Natural killer cell (primary cell): ENCODE results near the gene CYB5R3. TPM values are rescaled to one million over a fixed set of nuclear protein-coding genes. Genes with fewer than 3 reads are reported as not detected.
"Not testable (repeated sequence)": the region's sequence is repeated elsewhere in the genome, so short reads cannot be mapped to it uniquely, and the experiment has no call there.

Experiments used
- ATAC-seq, 3 donors: fragments of 150-1000 bp in 2 of 3; fragments of 200-7000 bp in 1 of 3; cut with Tn5 transposase; 1 replicate in 1 of 3; 2 replicates in 2 of 3; pipeline ENCODE4 v1.10.0; 2021; ENCODE audit warnings: mild to moderate bottlenecking in 2 of 3, moderate library complexity in 2 of 3
- DNase-seq, 2 donors: peaks; one replicate each; pipeline versions ENCODE4 v3.0.0 to v3.0.0-alpha.2; 2013 to 2021; ENCODE audit warnings: mixed read lengths in 1 of 2
- H3K27ac ChIP-seq: one replicate; pipeline ENCODE4 v1.5.1; 2013; ENCODE audit warnings: mild to moderate bottlenecking, low read length
- H3K27me3 ChIP-seq: one replicate; pipeline ENCODE4 v1.6.1; 2013; ENCODE audit warnings: low read length; ENCODE audit not compliant: control insufficient read depth, insufficient read depth
- H3K36me3 ChIP-seq: one replicate; pipeline ENCODE4 v1.6.1; 2013; ENCODE audit warnings: low read length; ENCODE audit not compliant: control insufficient read depth, insufficient read depth
- H3K4me1 ChIP-seq: one replicate; pipeline ENCODE4 v1.6.1; 2013; ENCODE audit warnings: low read length; ENCODE audit not compliant: control insufficient read depth, insufficient read depth
- H3K4me3 ChIP-seq: one replicate; pipeline ENCODE4 v1.5.1; 2013; ENCODE audit warnings: low read length
- H3K9me3 ChIP-seq: one replicate; pipeline ENCODE4 v1.6.1; 2013; ENCODE audit warnings: low read length; ENCODE audit not compliant: control insufficient read depth, insufficient read depth
- H3K27ac Mint-ChIP-seq, 2 donors: one replicate each; pipeline ENCODE4 v1.8.0; 2022; ENCODE audit warnings: mild to moderate bottlenecking in 2 of 2, mixed read lengths in 2 of 2, moderate library complexity in 1 of 2
- H3K27me3 Mint-ChIP-seq, 2 donors: one replicate each; pipeline ENCODE4 v1.8.0; 2022; ENCODE audit warnings: low read depth in 2 of 2, mixed read lengths in 2 of 2
- H3K36me3 Mint-ChIP-seq: one replicate; pipeline ENCODE4 v1.8.0; 2022; ENCODE audit warnings: mixed read lengths
- H3K4me1 Mint-ChIP-seq, 2 donors: one replicate each; pipeline ENCODE4 v1.8.0; 2022; ENCODE audit warnings: mixed read lengths in 2 of 2
- H3K4me3 Mint-ChIP-seq: one replicate; pipeline ENCODE4 v1.8.0; 2022; ENCODE audit warnings: mild to moderate bottlenecking, moderate library complexity, mixed read lengths
- H3K9me3 Mint-ChIP-seq, 2 donors: one replicate each; pipeline ENCODE4 v1.8.0; 2022; ENCODE audit warnings: mixed read lengths in 2 of 2
- WGBS: methylation state at CpG from one replicate; pipeline ENCODE4 v1.1.7; 2013; ENCODE audit warnings: missing lambda C conversion rate; ENCODE audit not compliant: insufficient coverage; 5-methylcytosine and 5-hydroxymethylcytosine counted together
- intact Hi-C: fragments of 100-400 bp; cut with micrococcal nuclease; formaldehyde crosslinking; loops from one replicate; pipeline ENCODE4 v1.14.2; 2022
- total RNA-seq, 4 donors: library from RNA; stranded (reverse); fragments of 120-200 nt in 1 of 4; gene quantifications; one replicate each; pipeline versions ENCODE4 v1.2.3 to v1.2.4, GENCODE V29; 2013 to 2022
- TF ChIP-seq, protein P1 (sequence below): fragments of 200-600 bp; IDR thresholded peaks from one replicate; pipeline ENCODE4 v1.8.0; 2022; ENCODE audit warnings: antibody characterized with exemption

The CYB5R3 gene
- total RNA-seq, 3 donors from 2014 or later (not counting 1 experiment from before 2014, with no cell fraction given) = 55.7 to 72.6 (median 68.0) TPM

DNA sequence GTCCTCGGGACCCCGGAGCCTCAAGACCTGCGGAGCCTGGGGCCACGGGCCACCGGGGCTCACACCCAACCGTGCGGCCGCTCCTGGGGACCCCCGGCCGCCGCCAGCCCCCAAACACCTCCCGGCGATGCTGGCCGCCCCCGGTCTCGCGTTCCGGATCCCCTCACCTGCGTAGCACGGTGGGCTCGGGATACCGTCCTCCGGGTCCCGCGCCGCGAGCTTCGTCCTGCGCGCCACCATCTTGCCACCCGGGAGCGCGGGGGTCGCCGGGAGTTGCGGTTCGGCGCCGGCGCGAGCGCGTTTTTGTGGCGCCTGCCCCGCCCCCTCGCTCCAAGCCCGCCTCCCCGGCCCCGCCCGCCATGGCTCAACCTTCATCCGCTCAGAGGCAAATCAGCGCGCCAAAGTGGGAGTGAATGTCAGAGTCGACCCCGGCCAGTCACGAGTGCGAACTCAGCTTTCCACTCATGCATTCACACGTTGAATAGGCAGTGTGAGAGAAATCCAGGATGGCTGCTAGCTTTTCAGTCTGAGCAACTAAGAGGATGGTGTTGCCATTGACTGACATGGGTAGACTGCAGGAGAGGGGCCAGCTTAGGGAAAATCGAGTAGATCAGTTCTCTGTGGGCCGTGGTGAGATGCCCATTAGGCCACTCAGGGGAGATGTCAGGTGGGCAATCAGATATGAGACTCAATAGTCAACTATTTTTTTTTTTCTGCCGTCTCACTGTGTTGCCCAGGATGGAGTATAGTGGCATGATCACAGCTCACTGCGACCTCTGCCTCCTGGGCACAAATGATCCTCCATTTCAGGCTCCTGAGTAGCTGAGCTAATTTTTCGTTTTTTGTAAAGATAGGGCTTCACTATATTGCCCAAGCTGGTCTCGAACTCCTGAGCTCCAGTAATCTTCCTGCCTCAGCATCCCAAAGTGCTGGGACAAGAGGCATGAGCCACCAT is 67.2 kb downstream of the CYB5R3 start:
- no peaks in the 10 kb centered on the region for H3K27me3 ChIP-seq
- peaks cover 17% of the 10 kb centered on the region for H3K4me1 ChIP-seq
- no peaks in the 10 kb centered on the region for H3K9me3 Mint-ChIP-seq
- intact Hi-C loops = no loop called here
- H3K27ac Mint-ChIP-seq = peak overlapping the region; percentile 71 to 88
- no peaks in the 10 kb centered on the region for H3K36me3 Mint-ChIP-seq
- H3K27ac ChIP-seq = no peak overlapping the region
- H3K4me3 ChIP-seq = peak overlapping the region; percentile 48
- no peaks in the 10 kb centered on the region for H3K9me3 ChIP-seq
- H3K4me3 Mint-ChIP-seq = peak overlapping the region; percentile 94
- peaks cover 44% of the 10 kb centered on the region for H3K36me3 ChIP-seq
- whole genome bisulfite sequencing = 6% methylated on average over 64 of the region's 64 CpGs
- peaks cover 14 to 24% of the 10 kb centered on the region in 2 donors for H3K4me1 Mint-ChIP-seq
- DNase-seq (peak; percentile 77 to 90), ATAC-seq (peak; percentile 87 to 92 (median 91))
- no peaks in the 10 kb centered on the region for H3K27me3 Mint-ChIP-seq
- TF ChIP-seq, protein P1, sequence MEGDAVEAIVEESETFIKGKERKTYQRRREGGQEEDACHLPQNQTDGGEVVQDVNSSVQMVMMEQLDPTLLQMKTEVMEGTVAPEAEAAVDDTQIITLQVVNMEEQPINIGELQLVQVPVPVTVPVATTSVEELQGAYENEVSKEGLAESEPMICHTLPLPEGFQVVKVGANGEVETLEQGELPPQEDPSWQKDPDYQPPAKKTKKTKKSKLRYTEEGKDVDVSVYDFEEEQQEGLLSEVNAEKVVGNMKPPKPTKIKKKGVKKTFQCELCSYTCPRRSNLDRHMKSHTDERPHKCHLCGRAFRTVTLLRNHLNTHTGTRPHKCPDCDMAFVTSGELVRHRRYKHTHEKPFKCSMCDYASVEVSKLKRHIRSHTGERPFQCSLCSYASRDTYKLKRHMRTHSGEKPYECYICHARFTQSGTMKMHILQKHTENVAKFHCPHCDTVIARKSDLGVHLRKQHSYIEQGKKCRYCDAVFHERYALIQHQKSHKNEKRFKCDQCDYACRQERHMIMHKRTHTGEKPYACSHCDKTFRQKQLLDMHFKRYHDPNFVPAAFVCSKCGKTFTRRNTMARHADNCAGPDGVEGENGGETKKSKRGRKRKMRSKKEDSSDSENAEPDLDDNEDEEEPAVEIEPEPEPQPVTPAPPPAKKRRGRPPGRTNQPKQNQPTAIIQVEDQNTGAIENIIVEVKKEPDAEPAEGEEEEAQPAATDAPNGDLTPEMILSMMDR = no peak

- H3K27ac Mint-ChIP-seq = peak overlapping the region; percentile 59 to 88
Measured at GRCh38 chr22:42581194-42581761, 67.9 kb downstream of the CYB5R3 start.

DNA sequence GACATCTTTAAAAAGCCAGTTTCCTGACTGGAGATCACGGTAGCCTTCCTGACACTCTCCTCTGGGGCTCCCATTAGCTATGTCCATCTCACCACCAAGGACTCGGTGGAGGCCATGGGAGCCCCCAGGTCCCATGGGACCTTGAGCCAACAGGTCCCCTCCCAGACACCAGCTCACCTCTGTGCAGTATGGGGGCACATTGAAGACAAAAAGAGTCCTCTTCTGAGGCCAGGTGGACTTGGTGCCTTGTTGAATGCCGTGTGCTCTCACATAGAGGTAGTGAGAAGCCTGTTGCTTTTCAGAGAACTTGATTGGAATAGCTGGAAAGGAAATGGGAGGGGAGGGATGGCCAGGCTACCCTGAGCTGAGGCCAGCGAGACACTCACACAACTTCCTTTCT is 69.2 kb downstream of the CYB5R3 start:
- ATAC-seq, H3K9me3 ChIP-seq, H3K27me3 Mint-ChIP-seq, H3K36me3 Mint-ChIP-seq, DNase-seq, H3K27me3 ChIP-seq, H3K4me3 ChIP-seq, H3K27ac ChIP-seq, H3K9me3 Mint-ChIP-seq, intact Hi-C loops, H3K4me3 Mint-ChIP-seq, H3K27ac Mint-ChIP-seq: not testable (repeated sequence)
- H3K36me3 ChIP-seq = peaks cover 25% of the 10 kb centered on the region
- WGBS = 98% methylated on average over 2 of the region's 4 CpGs
- peaks cover 14 to 22% of the 10 kb centered on the region in 2 donors for H3K4me1 Mint-ChIP-seq
- H3K4me1 ChIP-seq = peaks cover 17% of the 10 kb centered on the region

More at GRCh38 chr22:42581194-42581761, 67.9 kb downstream of the CYB5R3 start:
- H3K9me3 Mint-ChIP-seq, DNase-seq, H3K27ac ChIP-seq, intact Hi-C loops, H3K27me3 ChIP-seq, H3K27me3 Mint-ChIP-seq, H3K36me3 Mint-ChIP-seq, H3K9me3 ChIP-seq: not testable (repeated sequence)
- peak overlapping the region; percentile 94 for H3K4me3 Mint-ChIP-seq
- WGBS = 0% methylated on average over 9 of the region's 22 CpGs
- H3K4me1 Mint-ChIP-seq = peaks cover 14 to 24% of the 10 kb centered on the region in 2 donors
- Histone ChIP-seq H3K36me3 (peaks cover 37% of the 10 kb centered on the region), H3K4me3 (peak overlapping the region; percentile 48), H3K4me1 (peaks cover 17% of the 10 kb centered on the region)
- ATAC-seq = peak in 1 of 3 donors; percentile 4

GRCh38 chr22:42577623-42578240 is 71.5 kb downstream of the CYB5R3 start:
- intact Hi-C loops = no loop called here
- H3K27ac Mint-ChIP-seq = no peak overlapping the region
- DNase-seq = no peak
- Histone ChIP-seq H3K36me3 (peaks cover 20% of the 10 kb centered on the region), H3K4me3 (no peak overlapping the region), H3K4me1 (peaks cover 17% of the 10 kb centered on the region), H3K9me3 (no peaks in the 10 kb centered on the region), H3K27ac (no peak overlapping the region), H3K27me3 (no peaks in the 10 kb centered on the region)
- TF ChIP-seq, protein P1 = no peak
- no peaks in the 10 kb centered on the region for H3K27me3 Mint-ChIP-seq
- H3K4me1 Mint-ChIP-seq = peaks cover 14 to 15% of the 10 kb centered on the region in 2 donors
- no peaks in the 10 kb centered on the region for H3K9me3 Mint-ChIP-seq
- no peak overlapping the region for H3K4me3 Mint-ChIP-seq
- no peak for ATAC-seq
- WGBS = 93% methylated on average over 14 of the region's 15 CpGs
- H3K36me3 Mint-ChIP-seq = no peaks in the 10 kb centered on the region

- H3K27ac Mint-ChIP-seq, H3K27ac ChIP-seq, intact Hi-C loops, H3K4me3 ChIP-seq, ATAC-seq, H3K27me3 Mint-ChIP-seq, DNase-seq, H3K27me3 ChIP-seq, H3K9me3 Mint-ChIP-seq, H3K9me3 ChIP-seq, H3K4me3 Mint-ChIP-seq, H3K36me3 Mint-ChIP-seq: not testable (repeated sequence)
- peaks cover 12% of the 10 kb centered on the region in 2 donors for H3K4me1 Mint-ChIP-seq
- WGBS = 98% methylated on average over 8 of the region's 9 CpGs
- Histone ChIP-seq H3K36me3 (peaks cover 20% of the 10 kb centered on the region), H3K4me1 (peaks cover 12% of the 10 kb centered on the region)
Measured at GRCh38 chr22:42577141-42577540, 72.1 kb downstream of the CYB5R3 start.

DNA sequence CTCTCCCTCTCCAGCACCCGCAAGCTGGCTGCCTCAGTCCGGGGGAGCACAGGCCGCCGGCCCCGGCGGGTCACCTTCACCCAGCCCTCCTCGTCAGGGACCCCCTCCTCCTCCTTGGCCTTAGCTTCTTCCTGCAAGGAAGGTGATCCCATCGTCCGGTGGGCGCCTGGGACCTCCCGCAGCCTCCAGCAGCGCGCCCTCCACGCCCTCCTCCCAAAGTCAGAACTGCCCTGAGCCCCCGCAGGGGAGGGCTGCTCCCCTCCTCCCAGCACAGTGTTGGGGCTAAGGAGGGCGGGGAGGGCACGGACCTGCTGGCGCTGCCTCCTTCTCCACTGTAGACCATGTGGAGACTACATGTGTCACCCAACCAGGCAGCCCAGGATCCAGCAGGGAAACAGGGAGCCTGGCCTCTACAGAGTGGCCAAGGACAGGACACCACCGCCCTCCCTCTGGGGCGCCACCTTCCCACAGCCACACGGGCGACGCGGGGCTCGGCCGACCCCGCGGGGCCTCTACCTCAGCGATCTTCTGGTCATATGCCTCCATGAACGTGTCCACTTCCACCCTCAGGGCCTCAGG is 73.1 kb downstream of the CYB5R3 start:
- H3K4me3 ChIP-seq, ATAC-seq, H3K9me3 Mint-ChIP-seq, H3K4me1 Mint-ChIP-seq, H3K9me3 ChIP-seq, DNase-seq, H3K4me1 ChIP-seq, H3K4me3 Mint-ChIP-seq, H3K27ac ChIP-seq, intact Hi-C loops, H3K27me3 ChIP-seq, H3K36me3 Mint-ChIP-seq, H3K27me3 Mint-ChIP-seq, H3K27ac Mint-ChIP-seq: not testable (repeated sequence)
- peaks cover 20% of the 10 kb centered on the region for H3K36me3 ChIP-seq
- 96% methylated on average over 18 of the region's 30 CpGs for WGBS
